Measurements from ENCODE around the gene NXPH2.
"Not testable (repeated sequence)": the region's sequence is repeated elsewhere in the genome, so short reads cannot be mapped to it uniquely, and the experiment has no call there.

Gene NXPH2

DNA sequence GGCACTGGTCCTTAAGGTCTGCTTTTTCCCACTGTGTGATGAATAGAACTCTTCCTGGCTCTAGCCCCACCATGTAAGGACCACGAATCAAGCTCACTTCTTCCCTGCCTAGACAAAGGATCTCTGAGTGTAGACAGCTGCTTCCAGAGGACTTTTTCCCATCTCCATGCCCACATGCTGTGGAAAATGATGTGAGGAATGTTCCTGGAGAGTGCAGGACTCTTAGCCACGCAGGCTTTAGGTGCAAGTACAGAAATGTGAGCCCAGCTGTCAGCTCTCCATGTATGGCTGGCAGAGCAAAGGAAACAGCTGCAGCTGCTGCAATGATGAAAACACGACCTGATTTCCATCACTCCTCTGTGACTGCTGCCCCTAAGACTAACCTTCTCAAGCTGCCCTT, 35.5 kb downstream of the NXPH2 start:
- no peak overlapping the region for H3K4me3 ChIP-seq (ENCODE audit: low read depth, low read length)
- no peak for TF ChIP-seq CTCF (IDR thresholded peaks at IDR 0.05; ENCODE audit: insufficient read depth, low read length, missing control alignments)
- ChIA-PET CTCF (no interaction called here), POLR2A (no interaction called here)
- DNase-seq (ENCODE audit: low read depth, low spot score), result no peak

GRCh38 chr2:138742441-138743057, 37.6 kb downstream of the NXPH2 start:
- H3K4me3 ChIP-seq (ENCODE audit: low read depth, low read length), result no peak overlapping the region
- no peak for DNase-seq (ENCODE audit: low read depth, low spot score)
- ChIA-PET POLR2A (no interaction called here), CTCF (no interaction called here)
- TF ChIP-seq CTCF (IDR thresholded peaks at IDR 0.05; ENCODE audit: insufficient read depth, low read length, missing control alignments), result no peak

DNA sequence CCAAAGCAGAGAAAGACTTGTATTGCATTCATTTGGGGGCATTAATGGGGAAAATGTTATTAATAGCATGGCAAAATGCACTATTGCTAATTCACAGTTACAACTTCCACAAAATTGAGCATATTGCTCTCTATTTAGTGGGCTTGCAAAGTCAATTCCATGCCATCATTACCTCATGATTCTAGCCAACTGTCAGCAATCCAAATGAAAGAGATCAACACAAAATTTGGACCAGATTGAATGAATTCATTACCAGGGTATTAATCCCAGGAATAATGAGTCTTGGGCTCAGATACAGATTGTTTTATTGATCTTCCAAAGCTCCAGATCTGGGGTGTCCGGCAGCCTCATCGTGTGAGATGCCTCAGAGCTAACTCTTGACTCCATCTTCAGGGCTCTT, 38.3 kb downstream of the NXPH2 start:
- no peak for TF ChIP-seq CTCF (IDR thresholded peaks at IDR 0.05; ENCODE audit: insufficient read depth, low read length, missing control alignments)
- POLR2A ChIA-PET, result no interaction called here
- CTCF ChIA-PET, result no interaction called here
- no peak for DNase-seq (ENCODE audit: low read depth, low spot score)
- no peak overlapping the region for H3K4me3 ChIP-seq (ENCODE audit: low read depth, low read length)

DNA sequence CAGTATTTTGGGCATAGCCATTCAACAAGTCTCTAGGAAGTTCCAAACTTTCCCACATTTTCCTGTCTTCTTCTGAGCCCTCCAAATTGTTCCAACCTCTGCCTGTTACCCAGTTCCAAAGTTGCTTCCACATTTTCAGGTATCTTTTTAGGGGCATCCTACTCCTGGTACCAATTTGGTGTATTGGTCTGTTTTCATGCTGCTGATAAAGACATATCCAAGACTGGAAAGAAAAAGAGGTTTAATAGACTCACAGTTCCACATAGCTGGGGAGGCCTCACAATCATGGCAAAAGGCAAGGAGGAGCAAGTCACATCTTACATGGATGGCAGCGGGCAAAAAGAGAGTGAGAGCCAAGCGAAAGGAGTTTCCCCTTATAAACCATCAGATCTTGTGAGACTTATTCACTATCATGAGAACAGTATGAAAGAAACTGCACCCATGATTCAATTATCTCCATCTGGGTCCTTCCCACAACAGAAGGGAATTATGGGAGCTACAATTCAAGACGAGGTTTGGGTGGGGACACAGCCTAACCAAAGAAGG, 43.1 kb downstream of the NXPH2 start:
- POLR2A ChIA-PET, CTCF ChIA-PET: not testable (repeated sequence)

DNA sequence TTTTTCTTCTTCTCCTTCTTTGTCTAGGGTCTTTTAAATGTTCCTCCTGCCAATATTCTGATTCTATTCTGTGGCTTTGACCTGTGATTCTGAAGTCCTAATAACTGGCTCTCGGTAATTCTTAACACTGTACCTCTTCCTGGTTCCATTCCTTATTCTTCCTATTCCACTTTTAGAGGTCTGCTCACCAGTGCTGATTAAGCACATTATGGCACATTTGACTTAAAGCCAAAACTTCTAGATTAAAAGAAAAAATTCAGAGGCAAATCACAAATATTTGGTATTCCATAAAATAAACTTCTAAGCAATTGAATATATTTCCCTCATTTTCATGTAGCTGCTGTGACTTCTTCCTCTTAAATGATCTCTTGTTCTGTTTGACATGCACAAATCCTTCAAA, 47.5 kb downstream of the NXPH2 start:
- no peak for DNase-seq (ENCODE audit: low read depth, low spot score)
- TF ChIP-seq CTCF (IDR thresholded peaks at IDR 0.05; ENCODE audit: insufficient read depth, low read length, missing control alignments), result no peak
- POLR2A ChIA-PET, result no interaction called here
- H3K4me3 ChIP-seq (ENCODE audit: low read depth, low read length), result no peak overlapping the region
- CTCF ChIA-PET, result no interaction called here

More for the DNA sequence above, 43.1 kb downstream of the NXPH2 start:
- H3K4me3 ChIP-seq (ENCODE audit: low read depth, low read length); DNase-seq (ENCODE audit: low read depth, low spot score): not testable (repeated sequence)

DNA sequence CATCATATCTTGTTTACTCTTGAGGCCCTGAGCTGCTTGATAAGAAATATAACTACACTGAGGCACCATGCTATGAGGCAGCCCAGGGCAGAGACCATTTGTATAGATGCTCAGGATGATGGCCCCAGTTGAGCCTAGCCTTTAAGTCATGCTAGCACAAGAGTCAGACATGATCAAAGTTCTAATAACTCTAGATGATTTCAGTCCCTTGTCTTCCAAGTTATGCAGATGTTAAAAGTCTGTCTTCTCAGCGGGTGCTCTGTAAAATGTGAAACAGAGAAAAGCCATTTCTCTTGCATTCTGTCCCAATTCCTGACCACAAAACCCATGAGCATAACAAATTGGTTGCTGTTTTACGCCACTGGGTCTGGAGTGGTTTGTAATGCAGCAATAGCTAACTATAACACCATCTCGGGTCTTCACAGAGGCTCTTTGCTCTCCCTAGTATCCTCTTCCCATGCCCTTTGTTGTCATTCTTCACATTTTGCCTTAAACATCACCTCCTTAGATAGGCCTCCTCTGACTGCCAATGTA, 49.6 kb downstream of the NXPH2 start:
- H3K4me3 ChIP-seq (ENCODE audit: low read depth, low read length), result no peak overlapping the region
- POLR2A ChIA-PET, result no interaction called here
- DNase-seq (ENCODE audit: low read depth, low spot score), result no peak
- TF ChIP-seq CTCF (IDR thresholded peaks at IDR 0.05; ENCODE audit: insufficient read depth, low read length, missing control alignments), result no peak
- CTCF ChIA-PET, result no interaction called here

GRCh38 chr2:138727956-138728355, 52.2 kb downstream of the NXPH2 start:
- POLR2A ChIA-PET, result no interaction called here
- no peak overlapping the region for H3K4me3 ChIP-seq (ENCODE audit: low read depth, low read length)
- DNase-seq (ENCODE audit: low read depth, low spot score), result no peak
- CTCF ChIA-PET, result no interaction called here
- no peak for TF ChIP-seq CTCF (IDR thresholded peaks at IDR 0.05; ENCODE audit: insufficient read depth, low read length, missing control alignments)

Measured in AG04449 (cell line).